AG04449 (cell line): ENCODE results near the gene TXNRD2.
"Not testable (repeated sequence)": the region's sequence is repeated elsewhere in the genome, so short reads cannot be mapped to it uniquely, and the experiment has no call there.

Experiments
- CTCF ChIA-PET: fragments of 350-600 bp; formaldehyde crosslinking; extraction: SDS; loops from one replicate; lab custom pipeline; 2021; ENCODE audit warnings: antibody characterized with exemption; lab: Yijun Ruan, JAX
- POLR2A ChIA-PET: fragments of 400-600, 350-600 bp; formaldehyde crosslinking; extraction: SDS; loops from one replicate; lab custom pipeline; 2020; ENCODE audit warnings: antibody characterized with exemption, inconsistent platforms; lab: Yijun Ruan, JAX
- DNase-seq: peaks from one replicate; pipeline ENCODE4 v3.0.0-alpha.2; 2010; ENCODE audit warnings: low read depth, low spot score
- H3K4me3 ChIP-seq: 2 replicates; pipeline ENCODE4 v1.5.1; 2011; ENCODE audit warnings: low read depth, mild to moderate bottlenecking, control low read depth, low read length
- TF ChIP-seq, protein P1 (sequence below): IDR thresholded peaks from one replicate; pipeline ENCODE4 v1.5.1; 2011; ENCODE audit warnings: mild to moderate bottlenecking, moderate library complexity, low read length, control low read depth, inconsistent platforms; ENCODE audit not compliant: insufficient read depth; ENCODE audit errors: missing control alignments

The TXNRD2 gene

DNA sequence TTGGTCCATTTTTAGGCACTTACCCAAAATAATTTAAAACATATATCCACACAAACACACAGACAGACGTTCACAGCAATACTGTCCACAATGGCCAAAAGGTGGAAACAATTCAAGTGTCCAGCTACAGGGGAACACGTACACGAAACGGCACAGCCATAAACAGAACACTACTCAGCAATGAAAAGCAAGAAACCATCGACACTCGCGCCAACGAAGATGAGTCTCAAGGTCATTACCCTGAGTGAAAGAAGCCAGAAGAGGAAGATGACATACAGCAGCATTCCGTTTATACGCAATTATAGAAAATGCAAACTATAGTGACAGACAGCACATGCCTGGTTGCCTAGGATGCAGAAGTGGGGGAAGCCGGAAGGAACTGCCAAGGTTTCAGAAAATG lies 13.4 kb downstream of the TXNRD2 start:
- ChIA-PET POLR2A (no interaction called here), CTCF (no interaction called here)
- TF ChIP-seq, protein P1, sequence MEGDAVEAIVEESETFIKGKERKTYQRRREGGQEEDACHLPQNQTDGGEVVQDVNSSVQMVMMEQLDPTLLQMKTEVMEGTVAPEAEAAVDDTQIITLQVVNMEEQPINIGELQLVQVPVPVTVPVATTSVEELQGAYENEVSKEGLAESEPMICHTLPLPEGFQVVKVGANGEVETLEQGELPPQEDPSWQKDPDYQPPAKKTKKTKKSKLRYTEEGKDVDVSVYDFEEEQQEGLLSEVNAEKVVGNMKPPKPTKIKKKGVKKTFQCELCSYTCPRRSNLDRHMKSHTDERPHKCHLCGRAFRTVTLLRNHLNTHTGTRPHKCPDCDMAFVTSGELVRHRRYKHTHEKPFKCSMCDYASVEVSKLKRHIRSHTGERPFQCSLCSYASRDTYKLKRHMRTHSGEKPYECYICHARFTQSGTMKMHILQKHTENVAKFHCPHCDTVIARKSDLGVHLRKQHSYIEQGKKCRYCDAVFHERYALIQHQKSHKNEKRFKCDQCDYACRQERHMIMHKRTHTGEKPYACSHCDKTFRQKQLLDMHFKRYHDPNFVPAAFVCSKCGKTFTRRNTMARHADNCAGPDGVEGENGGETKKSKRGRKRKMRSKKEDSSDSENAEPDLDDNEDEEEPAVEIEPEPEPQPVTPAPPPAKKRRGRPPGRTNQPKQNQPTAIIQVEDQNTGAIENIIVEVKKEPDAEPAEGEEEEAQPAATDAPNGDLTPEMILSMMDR: no peak
- DNase-seq: no peak
- no peak overlapping the region for H3K4me3 ChIP-seq

DNA sequence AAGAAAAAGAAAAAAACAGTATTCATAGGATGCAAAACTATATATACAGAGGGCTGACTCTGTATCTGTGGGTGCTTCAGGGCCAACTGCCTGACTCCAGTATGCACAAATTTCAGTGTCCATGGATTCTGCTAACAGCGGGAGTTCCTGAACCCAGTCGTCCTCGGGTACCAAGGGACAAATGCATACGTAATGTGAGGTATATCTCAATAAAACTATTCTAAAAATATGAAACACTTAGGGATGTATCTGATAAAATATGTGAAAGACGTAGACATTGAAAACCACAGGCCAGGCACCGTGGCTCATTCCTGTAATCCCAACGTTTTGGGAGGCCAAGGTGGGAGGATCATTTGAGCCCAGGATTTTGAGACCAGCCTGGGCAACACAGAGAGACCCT lies 13.9 kb downstream of the TXNRD2 start:
- DNase-seq: no peak
- TF ChIP-seq, protein P1: no peak
- CTCF ChIA-PET: interaction anchor here (1.1 kb wide), 1 partner anchor 197 kb away, joined by 5 read pairs; no protein-coding TSS in a partner anchor
- POLR2A ChIA-PET: no interaction called here
- no peak overlapping the region for H3K4me3 ChIP-seq

DNA sequence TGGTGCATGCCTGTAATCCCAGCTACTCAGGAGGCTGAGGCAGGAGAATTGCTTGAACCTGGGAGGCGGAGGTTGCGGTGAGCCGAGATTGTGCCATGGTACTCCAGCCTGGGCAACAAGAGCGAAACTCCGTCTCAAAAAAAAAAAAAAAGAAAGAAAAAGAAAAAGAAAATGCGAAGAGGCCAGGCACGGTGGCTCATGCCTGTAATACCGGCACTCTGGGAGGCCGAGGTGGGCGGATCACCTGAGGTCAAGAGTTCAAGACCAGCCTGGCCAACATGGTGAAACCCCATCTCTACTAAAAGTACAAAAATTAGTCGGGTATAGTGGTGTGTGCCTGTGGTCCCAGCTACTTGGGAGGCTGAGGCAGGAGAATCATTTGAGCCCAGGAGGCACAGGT lies 15.6 kb downstream of the TXNRD2 start:
- DNase-seq, H3K4me3 ChIP-seq, POLR2A ChIA-PET: not testable (repeated sequence)
- CTCF ChIA-PET: interaction anchor here (1.6 kb wide), 1 partner anchor 16 kb away, joined by 6 read pairs; no protein-coding TSS in a partner anchor

DNA sequence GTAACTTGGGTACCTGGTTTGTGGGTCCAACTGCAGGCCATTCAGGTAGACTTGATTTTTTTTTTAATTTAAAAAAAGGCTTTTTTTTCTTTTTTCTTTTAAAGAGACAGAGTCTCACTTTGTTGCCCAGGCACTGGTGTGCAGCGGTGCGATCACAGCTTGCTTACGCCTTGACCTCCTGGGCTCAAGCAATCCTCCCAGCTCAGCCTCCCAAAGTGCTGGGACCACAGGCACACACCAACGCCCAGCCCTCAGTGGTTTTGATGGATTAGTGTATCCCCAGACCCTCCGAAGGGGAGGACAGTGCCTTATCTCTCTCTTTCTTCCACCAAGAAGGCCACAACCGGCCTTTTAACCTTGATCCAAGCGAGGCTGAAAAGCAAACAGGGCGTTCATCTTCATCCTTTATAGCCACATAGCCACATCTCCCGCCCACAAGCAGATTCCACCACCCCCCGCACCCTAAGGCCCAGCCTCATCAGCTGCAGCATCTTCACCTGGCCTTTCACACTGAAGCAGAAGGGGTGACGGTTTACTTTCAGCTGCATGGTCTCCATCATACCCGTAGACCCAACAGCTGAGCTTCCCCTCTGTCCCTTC lies 17.6 kb downstream of the TXNRD2 start:
- DNase-seq: no peak
- no peak overlapping the region for H3K4me3 ChIP-seq
- POLR2A ChIA-PET: no interaction called here
- TF ChIP-seq, protein P1: no peak
- CTCF ChIA-PET: interaction anchor here (1.0 to 3.4 kb wide), 3 partner anchors 10 to 193 kb away, joined by 3 to 25 read pairs (median 4); no protein-coding TSS in a partner anchor

DNA sequence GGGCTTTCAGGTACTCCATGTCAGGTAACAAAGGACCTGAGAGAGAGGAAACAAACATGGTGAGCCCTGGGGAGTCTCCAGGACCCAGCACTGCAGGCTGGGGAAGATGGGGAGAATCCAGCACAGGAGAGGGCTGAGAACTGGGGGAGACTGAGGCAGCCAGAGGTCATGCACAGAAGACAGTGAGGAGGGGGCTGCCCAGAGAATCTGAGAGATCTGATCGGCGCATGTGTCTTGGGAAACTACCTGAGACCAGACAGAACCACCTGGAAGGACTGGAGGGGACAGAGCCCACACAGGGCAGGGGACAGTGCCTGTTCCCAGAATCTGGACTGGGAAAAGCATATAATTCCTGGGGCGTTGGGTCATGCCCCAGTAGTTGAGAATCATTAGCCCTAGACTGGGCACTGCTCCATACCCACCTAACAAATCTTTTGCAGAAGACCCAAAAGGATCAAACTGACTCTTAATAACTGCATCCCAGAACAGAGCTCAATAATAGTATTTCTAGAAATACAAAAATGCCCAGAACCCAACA lies 20.0 kb downstream of the TXNRD2 start:
- H3K4me3 ChIP-seq: no peak overlapping the region
- ChIA-PET CTCF (interaction anchor here (2.9 to 3.4 kb wide), 2 partner anchors 11 to 191 kb away, joined by 11 to 25 read pairs; no protein-coding TSS in a partner anchor), POLR2A (no interaction called here)
- TF ChIP-seq, protein P1: no peak
- DNase-seq: no peak

DNA sequence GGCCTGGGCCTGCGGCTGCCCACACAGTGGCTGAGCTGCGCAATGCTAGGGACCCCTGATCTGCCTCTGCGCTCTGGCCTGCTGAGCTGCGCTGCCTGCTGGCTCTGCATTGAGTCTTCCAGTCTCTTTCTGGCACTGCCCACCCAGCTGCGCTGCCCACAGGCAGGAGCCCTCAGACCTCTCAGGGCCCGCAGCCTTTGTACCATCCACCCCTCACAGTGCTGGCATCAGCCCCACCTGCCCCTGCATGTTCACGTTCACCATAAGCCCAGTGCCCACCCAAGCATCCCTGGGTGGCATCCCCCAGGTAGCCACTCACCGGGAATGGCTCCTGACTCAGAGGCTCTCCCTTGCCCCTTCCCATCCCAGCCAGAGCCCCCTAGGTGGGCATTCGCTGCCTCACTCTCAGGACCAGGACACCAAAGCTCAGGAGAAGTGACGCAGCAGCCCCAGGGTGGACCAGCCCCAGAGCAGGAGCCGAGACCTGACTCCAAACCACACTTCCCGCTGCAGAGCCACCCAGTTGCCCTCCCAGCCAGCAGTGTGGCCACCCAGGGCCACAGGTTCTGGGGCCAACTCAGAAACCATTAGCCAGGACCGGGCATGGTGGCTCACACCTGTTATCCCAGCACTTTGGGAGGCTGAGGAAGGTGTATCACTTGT lies 21.8 kb downstream of the TXNRD2 start:
- ChIA-PET CTCF (interaction anchor here (1.0 to 11.5 kb wide), 3 partner anchors 8 to 189 kb away, joined by 3 to 444 read pairs (median 11); no protein-coding TSS in a partner anchor), POLR2A (no interaction called here)
- DNase-seq: no peak
- H3K4me3 ChIP-seq: no peak overlapping the region
- TF ChIP-seq, protein P1: no peak
